NB4 (cell line): ENCODE data around the gene CD47.

Experiments used
- MYC ChIP-seq: IDR thresholded peaks from 2 replicates; pipeline ENCODE4 v1.6.1; 2011; ENCODE audit warnings: low read depth, low read length
- POLR2A ChIP-seq: IDR thresholded peaks from 2 replicates; pipeline ENCODE4 v1.6.1; 2011; ENCODE audit warnings: mild to moderate bottlenecking; ENCODE audit not compliant: insufficient read length; ENCODE audit errors: extremely low read depth
- TF ChIP-seq, protein P1 (sequence below): IDR thresholded peaks from one replicate; pipeline ENCODE4 v1.5.1; 2012; ENCODE audit warnings: low read depth, low read length

DNA sequence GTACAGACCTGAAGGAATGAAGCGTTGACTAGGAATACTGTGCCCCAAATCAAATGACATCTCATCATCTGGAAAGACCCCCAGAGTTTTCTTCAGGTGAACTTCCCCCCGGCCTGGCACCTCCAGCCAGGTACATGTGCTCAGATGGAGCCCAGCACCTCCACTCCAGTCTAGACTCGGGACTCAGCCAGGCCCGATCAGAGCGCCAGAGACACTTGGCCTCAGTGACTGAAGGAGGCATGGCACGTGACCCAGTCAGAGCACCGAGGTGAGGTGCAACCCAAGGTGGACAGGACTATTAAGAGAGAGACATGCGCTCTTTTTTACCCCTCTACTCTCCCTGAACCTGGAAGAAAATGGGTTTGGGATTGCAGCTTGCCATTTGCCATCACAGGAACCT, 48.5 kb downstream of the CD47 start:
- TF ChIP-seq POLR2A (no peak), MYC (no peak)
- TF ChIP-seq, protein P1, sequence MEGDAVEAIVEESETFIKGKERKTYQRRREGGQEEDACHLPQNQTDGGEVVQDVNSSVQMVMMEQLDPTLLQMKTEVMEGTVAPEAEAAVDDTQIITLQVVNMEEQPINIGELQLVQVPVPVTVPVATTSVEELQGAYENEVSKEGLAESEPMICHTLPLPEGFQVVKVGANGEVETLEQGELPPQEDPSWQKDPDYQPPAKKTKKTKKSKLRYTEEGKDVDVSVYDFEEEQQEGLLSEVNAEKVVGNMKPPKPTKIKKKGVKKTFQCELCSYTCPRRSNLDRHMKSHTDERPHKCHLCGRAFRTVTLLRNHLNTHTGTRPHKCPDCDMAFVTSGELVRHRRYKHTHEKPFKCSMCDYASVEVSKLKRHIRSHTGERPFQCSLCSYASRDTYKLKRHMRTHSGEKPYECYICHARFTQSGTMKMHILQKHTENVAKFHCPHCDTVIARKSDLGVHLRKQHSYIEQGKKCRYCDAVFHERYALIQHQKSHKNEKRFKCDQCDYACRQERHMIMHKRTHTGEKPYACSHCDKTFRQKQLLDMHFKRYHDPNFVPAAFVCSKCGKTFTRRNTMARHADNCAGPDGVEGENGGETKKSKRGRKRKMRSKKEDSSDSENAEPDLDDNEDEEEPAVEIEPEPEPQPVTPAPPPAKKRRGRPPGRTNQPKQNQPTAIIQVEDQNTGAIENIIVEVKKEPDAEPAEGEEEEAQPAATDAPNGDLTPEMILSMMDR, result no peak
